GM12892 (cell line): ENCODE results near the gene TNXB.

Experiments used
- POLR2A ChIP-seq: IDR thresholded peaks from 2 replicates; pipeline ENCODE4 v1.6.1; 2011; ENCODE audit warnings: low read depth, low read length, control low read depth
- TAF1 ChIP-seq: IDR thresholded peaks from 2 replicates; pipeline ENCODE4 v1.6.1; 2011; ENCODE audit warnings: low read depth, mild to moderate bottlenecking, control low read depth, low read length, borderline replicate concordance

GRCh38 chr6:32047855-32048766, 61.0 kb downstream of the TNXB start:
- no peak for TF ChIP-seq POLR2A
- TF ChIP-seq TAF1: no peak
